ENCODE results near the gene EOGT. TPM values are rescaled to one million over a fixed set of nuclear protein-coding genes. Genes with fewer than 3 reads are reported as not detected.

The EOGT gene
- total and polyA plus RNA-seq, 2 of the 4 experiments (the other 2 are of a cell fraction), result 12.3 to 41.2 TPM

- Histone ChIP-seq H3K9me1 (ENCODE audit: insufficient read depth, low read length) (peaks cover 4% of the 10 kb centered on the region; the same call in 1 of the 2 replicates), H2BK15ac (ENCODE audit: low read depth, low read length) (no peak overlapping the region), H2BK120ac (ENCODE audit: low read depth, low read length) (no peak overlapping the region), H3K27ac (ENCODE audit: insufficient read depth, low read length) (no peak overlapping the region), H2BK20ac (ENCODE audit: low read depth, low read length) (no peak overlapping the region), H3K23ac (ENCODE audit: low read depth, low read length) (no peak overlapping the region), H3K4ac (ENCODE audit: low read depth, low read length) (no peak overlapping the region), H4K91ac (ENCODE audit: insufficient read depth, low read depth, low read length) (no peak overlapping the region), H3K79me1 (ENCODE audit: low read depth in 1 of 2, low read length in 2 of 2) (peaks cover 5 to 37% of the 10 kb centered on the region in 2 experiments), H3K4me2 (ENCODE audit: low read depth, low read length) (no peak overlapping the region), H3K27me3 (ENCODE audit: control insufficient read depth, insufficient read depth, low read length) (no peaks in the 10 kb centered on the region), H3K4me3 (ENCODE audit: insufficient read depth, low read depth, low read length) (no peak overlapping the region), H3K4me1 (ENCODE audit: control insufficient read depth, insufficient read depth, low read length) (peaks cover 6% of the 10 kb centered on the region), H2AFZ (replicated peaks; ENCODE audit: low read length, poor library complexity) (no peak overlapping the region), H3K36me3 (ENCODE audit: control insufficient read depth, insufficient read depth, low read length) (peaks cover 7% of the 10 kb centered on the region), H2AK9ac (replicated peaks; ENCODE audit: low read depth, low read length, poor library complexity) (no peak overlapping the region), H4K20me1 (ENCODE audit: insufficient read depth, low read length) (no peaks in the 10 kb centered on the region), H4K5ac (ENCODE audit: low read depth, low read length) (no peak overlapping the region), H3K56ac (ENCODE audit: extremely low read depth, insufficient read depth, low read length) (no peak overlapping the region), H3K18ac (ENCODE audit: low read depth, low read length) (no peak overlapping the region), H3K9ac (ENCODE audit: low read depth, low read length) (no peak overlapping the region), H3K14ac (replicated peaks; ENCODE audit: low read depth, low read length) (no peak overlapping the region), H3K9me3 (ENCODE audit: control insufficient read depth, insufficient read depth, low read length) (no peaks in the 10 kb centered on the region), H2BK5ac (ENCODE audit: low read depth, low read length, poor library complexity, severe bottlenecking) (no peak overlapping the region), H4K8ac (ENCODE audit: low read depth in 2 of 2, low read length in 2 of 2) (no peak overlapping the region), H2AK5ac (ENCODE audit: low read depth, low read length) (no peak overlapping the region)
- POLR2A ChIA-PET (ENCODE audit: unreplicated experiment), result no interaction called here
- dilution Hi-C loops (cut with HindIII; ENCODE audit: low sequenced_read_pairs, unreplicated experiment), result no loop called here
- no CpG with 5 or more reads among the region's 4 CpGs for WGBS, 2 experiments (ENCODE audit: extremely low coverage in 2 of 2, insufficient read length in 1 of 2)
- BruUV-seq (replicated peaks), result no TSS peak
- in situ Hi-C loops (cut with MboI; ENCODE audit: low sequenced_read_pairs), result no loop called here
- DNase-seq (no peak), ATAC-seq (ENCODE audit: low read depth) (no peak)
- CTCF ChIA-PET, result no interaction called here
- no peak for TF ChIP-seq USF2 (IDR thresholded peaks at IDR 0.05; ENCODE audit: low read depth, low read length)
- TF ChIP-seq RAD21 (IDR thresholded peaks at IDR 0.05; ENCODE audit: low read length), result no peak
- no peak for TF ChIP-seq CHD1 (IDR thresholded peaks at IDR 0.05; ENCODE audit: low read depth, low read length)
- TF ChIP-seq MAZ (IDR thresholded peaks at IDR 0.05; ENCODE audit: borderline replicate concordance, low read depth, low read length), result no peak
- TF ChIP-seq MAFK (IDR thresholded peaks at IDR 0.05; ENCODE audit: low read depth, low read length), result no peak
- no peak for TF ChIP-seq BHLHE40 (IDR thresholded peaks at IDR 0.05; ENCODE audit: low read depth, low read length)
- TF ChIP-seq NFE2L2 (IDR thresholded peaks at IDR 0.05; ENCODE audit: low read depth, low read length), result no peak
- TF ChIP-seq RCOR1 (IDR thresholded peaks at IDR 0.05; ENCODE audit: insufficient replicate concordance, low read length), result no peak
- TF ChIP-seq FOS (IDR thresholded peaks at IDR 0.05; ENCODE audit: low read depth, low read length), result no peak
- no peak for TF ChIP-seq POLR2A (IDR thresholded peaks at IDR 0.05; ENCODE audit: low read depth, low read length)
- no peak for TF ChIP-seq RFX5 (IDR thresholded peaks at IDR 0.05; ENCODE audit: low read depth, low read length)
- intact Hi-C loops (cut with micrococcal nuclease), result no loop called here
These were observed 2.6 kb upstream of the EOGT start for GRCh38 chr3:69016102-69016501.

Data from IMR-90 (cell line).